OCI-LY1 (cell line): ENCODE results near the gene CRYBB1.

Experiments used
- H2AFZ ChIP-seq: fragments of 200-600 bp; sonication (generic), shearing (Covaris generic); 2 replicates; pipeline ENCODE4 v1.6.0; 2014; ENCODE audit warnings: antibody characterized with exemption, mild to moderate bottlenecking, low read length
- H3F3A ChIP-seq: fragments of 200-600 bp; sonication (generic), shearing (Covaris generic); 2 replicates; pipeline ENCODE4 v1.6.0; 2014; ENCODE audit warnings: mild to moderate bottlenecking, antibody characterized with exemption, low read length, moderate library complexity; ENCODE audit not compliant: insufficient read depth
- H3K27ac ChIP-seq: fragments of 200-600 bp; sonication (generic); 2 replicates; pipeline ENCODE4 v1.5.1; 2014; ENCODE audit warnings: low read length, mixed run types, mild to moderate bottlenecking, low read depth; ENCODE audit not compliant: poor library complexity, severe bottlenecking
- H3K27me3 ChIP-seq: fragments of 200-600 bp; sonication (generic); 2 replicates; pipeline ENCODE4 v1.6.0; 2014; ENCODE audit warnings: antibody characterized with exemption, mild to moderate bottlenecking, low read length, moderate library complexity; ENCODE audit not compliant: insufficient read depth
- H3K36me3 ChIP-seq: fragments of 200-600 bp; sonication (generic); 2 replicates; pipeline ENCODE4 v1.6.1; 2014; ENCODE audit warnings: mild to moderate bottlenecking, antibody characterized with exemption, low read length, moderate library complexity, mixed read lengths; ENCODE audit not compliant: insufficient read depth
- H3K4me1 ChIP-seq: fragments of 200-600 bp; sonication (generic); 2 replicates; pipeline ENCODE4 v1.5.1; 2014; ENCODE audit warnings: mild to moderate bottlenecking, low read length, moderate library complexity; ENCODE audit not compliant: insufficient read depth, severe bottlenecking
- H3K4me2 ChIP-seq: fragments of 200-600 bp; sonication (generic), shearing (Covaris generic); 2 replicates; pipeline ENCODE4 v1.6.1; 2014; ENCODE audit warnings: low read length
- H3K4me3 ChIP-seq: fragments of 200-600 bp; sonication (generic); 2 replicates; pipeline ENCODE4 v1.5.1; 2014; ENCODE audit warnings: low read length, low read depth, mild to moderate bottlenecking, mixed read lengths; ENCODE audit not compliant: poor library complexity, severe bottlenecking
- H3K79me2 ChIP-seq: fragments of 200-600 bp; shearing (Covaris generic); 2 replicates; pipeline ENCODE4 v1.6.1; 2016; ENCODE audit warnings: mixed run types, low read length, mixed read lengths; ENCODE audit not compliant: insufficient read depth
- H3K9ac ChIP-seq: fragments of 200-600 bp; sonication (generic), shearing (Covaris generic); 2 replicates; pipeline ENCODE4 v1.6.1; 2014; ENCODE audit warnings: mild to moderate bottlenecking, low read length, mixed read lengths
- H3K9me2 ChIP-seq: fragments of 200-600 bp; sonication (generic), shearing (Covaris generic); 2 replicates; pipeline ENCODE4 v1.6.1; 2014; ENCODE audit warnings: low read depth, mild to moderate bottlenecking, low read length, mixed read lengths
- H3K9me3 ChIP-seq: fragments of 200-600 bp; shearing (Covaris generic); 2 replicates; pipeline ENCODE4 v1.6.1; 2014; ENCODE audit warnings: low read length, mixed read lengths
- H4K20me1 ChIP-seq: fragments of 200-600 bp; sonication (generic), shearing (Covaris generic); 2 replicates; pipeline ENCODE4 v1.6.0; 2016; ENCODE audit warnings: mild to moderate bottlenecking, low read length; ENCODE audit not compliant: insufficient read depth
- CTCF ChIP-seq: fragments of 200-600 bp; sonication (generic), shearing (Covaris generic); IDR thresholded peaks from 2 replicates; pipeline ENCODE4 v1.5.1; 2017; ENCODE audit warnings: mild to moderate bottlenecking, antibody characterized with exemption, low read length, moderate library complexity, mixed read lengths
- EZH2 ChIP-seq: fragments of 200-600 bp; sonication (generic), shearing (Covaris generic); IDR thresholded peaks from 2 replicates; pipeline ENCODE4 v1.8.0; 2017; ENCODE audit warnings: borderline replicate concordance, mixed run types, mild to moderate bottlenecking, antibody characterized with exemption, low read length, moderate library complexity, mixed read lengths

Gene CRYBB1

GRCh38 chr22:26617271-26618199, at the start of gene CRYBB1:
Gene CRYBB1 (minus strand): TSS chr22:26618027. CDS start chr22:26616319, 1,708 bp downstream.
- Histone ChIP-seq H3K9ac (no peak within 1 kb of the TSS), H3K4me1 (peaks cover 23% of the 10 kb centered on the region), H3K9me2 (no peaks in the 10 kb centered on the region), H3K27me3 (no peaks in the 10 kb centered on the region), H2AFZ (no peak within 1 kb of the TSS), H3F3A (no peaks in the 10 kb centered on the region), H3K4me3 (no peak within 1 kb of the TSS), H3K9me3 (no peaks in the 10 kb centered on the region), H3K79me2 (no peaks in the 10 kb centered on the region), H3K36me3 (no peaks in the 10 kb centered on the region), H3K27ac (no peak within 1 kb of the TSS), H3K4me2 (no peak within 1 kb of the TSS), H4K20me1 (no peaks in the 10 kb centered on the region)
- no peak for TF ChIP-seq EZH2
- TF ChIP-seq CTCF: no peak

GRCh38 chr22:26667140-26667539, 49.3 kb upstream of the CRYBB1 start:
- peaks cover 5% of the 10 kb centered on the region; the same call in 1 of the 2 replicates for H3K36me3 ChIP-seq
- H3K9me2 ChIP-seq: no peaks in the 10 kb centered on the region
- no peak overlapping the region for H3K4me2 ChIP-seq
- H4K20me1 ChIP-seq: no peaks in the 10 kb centered on the region
- TF ChIP-seq CTCF (no peak), EZH2 (no peak)
- no peak overlapping the region for H2AFZ ChIP-seq
- H3K4me3 ChIP-seq: no peak overlapping the region
- H3K79me2 ChIP-seq: no peaks in the 10 kb centered on the region
- H3K27me3 ChIP-seq: no peaks in the 10 kb centered on the region
- no peak overlapping the region for H3K9ac ChIP-seq
- no peak overlapping the region for H3K27ac ChIP-seq
- no peaks in the 10 kb centered on the region for H3K9me3 ChIP-seq
- H3K4me1 ChIP-seq: peaks cover 55% of the 10 kb centered on the region
- peaks cover 5% of the 10 kb centered on the region for H3F3A ChIP-seq

GRCh38 chr22:26665813-26666231, 48.0 kb upstream of the CRYBB1 start:
- H3K4me2 ChIP-seq: no peak overlapping the region
- no peak overlapping the region for H2AFZ ChIP-seq
- H3K36me3 ChIP-seq: peaks cover 5% of the 10 kb centered on the region; the same call in 1 of the 2 replicates

More at GRCh38 chr22:26665813-26666231, 48.0 kb upstream of the CRYBB1 start:
- Histone ChIP-seq H4K20me1 (no peaks in the 10 kb centered on the region), H3K79me2 (no peaks in the 10 kb centered on the region), H3K27ac (peak overlapping the region; percentile 22), H3F3A (no peaks in the 10 kb centered on the region), H3K9ac (no peak overlapping the region), H3K27me3 (no peaks in the 10 kb centered on the region), H3K4me3 (no peak overlapping the region), H3K9me2 (no peaks in the 10 kb centered on the region), H3K9me3 (no peaks in the 10 kb centered on the region), H3K4me1 (peaks cover 53% of the 10 kb centered on the region)
- TF ChIP-seq CTCF (no peak; the same call in 1 of the 2 replicates), EZH2 (no peak)
